ENCODE results near the gene NUDT3.

The NUDT3 gene

GRCh38 chr6:34232901-34233300, 159.6 kb downstream of the NUDT3 start:
- H3K9me3 ChIP-seq = no peaks in the 10 kb centered on the region

GRCh38 chr6:34231566-34232336, 160.7 kb downstream of the NUDT3 start:
- H3K4me2 ChIP-seq = no peak overlapping the region
- H3K27ac ChIP-seq = no peak overlapping the region
- peaks cover 48% of the 10 kb centered on the region for H3K4me1 ChIP-seq
- H3K4me3 ChIP-seq = no peak overlapping the region
- H3K36me3 ChIP-seq = no peaks in the 10 kb centered on the region
- no peak for TF ChIP-seq Cebpa-rat (IDR thresholded peaks at IDR 0.05)
- no peak overlapping the region for H3K9ac ChIP-seq
- H3K9me3 ChIP-seq = no peaks in the 10 kb centered on the region
- no peaks in the 10 kb centered on the region for H4K20me1 ChIP-seq
- H3K27me3 ChIP-seq = no peaks in the 10 kb centered on the region

More at GRCh38 chr6:34232901-34233300, 159.6 kb downstream of the NUDT3 start:
- Histone ChIP-seq H3K4me1 (peaks cover 36% of the 10 kb centered on the region), H4K20me1 (peaks cover 3% of the 10 kb centered on the region; the same call in 1 of the 2 replicates), H3K4me2 (no peak overlapping the region), H3K36me3 (no peaks in the 10 kb centered on the region), H3K4me3 (no peak overlapping the region), H3K27me3 (no peaks in the 10 kb centered on the region), H3K27ac (no peak overlapping the region), H3K9ac (no peak overlapping the region; the same call in 1 of the 2 replicates)
- TF ChIP-seq Cebpa-rat (IDR thresholded peaks at IDR 0.05) = no peak

- Histone ChIP-seq H4K20me1 (no peaks in the 10 kb centered on the region), H3K9ac (no peak overlapping the region), H3K4me1 (peaks cover 49% of the 10 kb centered on the region), H3K36me3 (no peaks in the 10 kb centered on the region), H3K4me2 (no peak overlapping the region), H3K27me3 (no peaks in the 10 kb centered on the region), H3K4me3 (no peak overlapping the region), H3K27ac (no peak overlapping the region), H3K9me3 (no peaks in the 10 kb centered on the region)
- no peak for TF ChIP-seq Cebpa-rat (IDR thresholded peaks at IDR 0.05)
Observed at GRCh38 chr6:34230653-34231371, 161.7 kb downstream of the NUDT3 start.

GRCh38 chr6:34229877-34230276, 162.6 kb downstream of the NUDT3 start:
- no peaks in the 10 kb centered on the region for H4K20me1 ChIP-seq
- no peak overlapping the region for H3K9ac ChIP-seq
- H3K9me3 ChIP-seq = no peaks in the 10 kb centered on the region
- no peaks in the 10 kb centered on the region for H3K27me3 ChIP-seq
- H3K4me2 ChIP-seq = no peak overlapping the region
- no peak for TF ChIP-seq Cebpa-rat (IDR thresholded peaks at IDR 0.05)
- H3K27ac ChIP-seq = no peak overlapping the region
- H3K4me3 ChIP-seq = no peak overlapping the region
- H3K36me3 ChIP-seq = no peaks in the 10 kb centered on the region
- peaks cover 49% of the 10 kb centered on the region for H3K4me1 ChIP-seq

All from BLaER1 (cell line).